ENCODE measurements around the gene SYK.

DNA sequence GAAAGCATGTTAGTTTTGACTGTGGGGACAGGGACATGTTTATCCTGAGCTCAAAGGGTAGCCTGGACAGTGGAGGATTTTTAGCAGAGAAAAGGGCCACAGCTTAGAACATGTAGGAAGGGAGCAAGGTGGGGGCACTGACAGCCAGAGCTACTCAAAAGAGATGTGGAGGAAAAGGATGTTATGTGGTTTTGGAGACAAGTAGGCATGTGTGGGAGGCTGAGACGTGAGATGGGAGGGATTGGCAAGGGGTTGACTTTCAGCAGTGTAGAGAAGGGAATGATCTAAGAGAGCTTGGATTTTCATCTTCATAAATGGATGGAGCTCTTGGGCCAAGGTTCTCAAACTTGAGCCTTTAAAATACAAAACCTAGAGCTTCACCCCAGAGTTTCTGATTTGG is 24.0 kb downstream of the SYK start:
- TF ChIP-seq, protein P1, sequence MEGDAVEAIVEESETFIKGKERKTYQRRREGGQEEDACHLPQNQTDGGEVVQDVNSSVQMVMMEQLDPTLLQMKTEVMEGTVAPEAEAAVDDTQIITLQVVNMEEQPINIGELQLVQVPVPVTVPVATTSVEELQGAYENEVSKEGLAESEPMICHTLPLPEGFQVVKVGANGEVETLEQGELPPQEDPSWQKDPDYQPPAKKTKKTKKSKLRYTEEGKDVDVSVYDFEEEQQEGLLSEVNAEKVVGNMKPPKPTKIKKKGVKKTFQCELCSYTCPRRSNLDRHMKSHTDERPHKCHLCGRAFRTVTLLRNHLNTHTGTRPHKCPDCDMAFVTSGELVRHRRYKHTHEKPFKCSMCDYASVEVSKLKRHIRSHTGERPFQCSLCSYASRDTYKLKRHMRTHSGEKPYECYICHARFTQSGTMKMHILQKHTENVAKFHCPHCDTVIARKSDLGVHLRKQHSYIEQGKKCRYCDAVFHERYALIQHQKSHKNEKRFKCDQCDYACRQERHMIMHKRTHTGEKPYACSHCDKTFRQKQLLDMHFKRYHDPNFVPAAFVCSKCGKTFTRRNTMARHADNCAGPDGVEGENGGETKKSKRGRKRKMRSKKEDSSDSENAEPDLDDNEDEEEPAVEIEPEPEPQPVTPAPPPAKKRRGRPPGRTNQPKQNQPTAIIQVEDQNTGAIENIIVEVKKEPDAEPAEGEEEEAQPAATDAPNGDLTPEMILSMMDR (IDR thresholded peaks at IDR 0.05), result no peak
- no peak for TF ChIP-seq ZFX (IDR thresholded peaks at IDR 0.05; ENCODE audit: borderline replicate concordance)
